Endothelial cell of umbilical vein (primary cell): ENCODE measurements around the gene ALG1L2. TPM values are rescaled to one million over a fixed set of nuclear protein-coding genes. Genes with fewer than 3 reads are reported as not detected.
"Not testable (repeated sequence)": the region's sequence is repeated elsewhere in the genome, so short reads cannot be mapped to it uniquely, and the experiment has no call there.

Source experiments
- BruUV-seq: library from RNA; stranded (reverse); fragments of 400-500 nt; replicated peaks from 2 replicates; lab custom pipeline; 2021; lab: Mats Ljungman, UMichigan
- CTCF ChIA-PET: fragments of 300-600, 350-600 bp; sonication (Branson Sonifier 250); formaldehyde crosslinking; loops from one replicate; lab custom pipeline; 2021; ENCODE audit warnings: antibody characterized with exemption, inconsistent platforms; lab: Charles Lee
- POLR2A ChIA-PET: fragments of 300-600, 350-600 bp; sonication (Branson Sonifier 250); formaldehyde crosslinking; loops from one replicate; lab custom pipeline; 2021; ENCODE audit warnings: antibody characterized with exemption, inconsistent platforms; lab: Charles Lee
- DNase-seq: peaks from one replicate; pipeline ENCODE4 v3.0.0-alpha.2; 2011; ENCODE audit warnings: low read depth, low spot score
- FAIRE-seq: peaks from 2 replicates; lab custom pipeline; 2011; peaks lifted over from hg19 to GRCh38; lab: Jason Lieb, UNC
- H2AFZ ChIP-seq: 2 replicates; pipeline ENCODE4 v1.6.0; 2012; ENCODE audit warnings: low read depth, low read length, control low read depth, inconsistent platforms
- H3K27ac ChIP-seq: 2 replicates; pipeline ENCODE4 v1.5.1; 2011; ENCODE audit warnings: low read depth, mild to moderate bottlenecking, control low read depth, low read length, moderate library complexity; ENCODE audit not compliant: insufficient read depth
- H3K27me3 ChIP-seq, 2 experiments: 2 replicates each; pipeline versions ENCODE4 v1.6.0 to v1.6.1; 2011; ENCODE audit warnings: low read length in 2 of 2, mixed read lengths in 1 of 2; ENCODE audit not compliant: control insufficient read depth in 2 of 2, insufficient read depth in 2 of 2
- H3K36me3 ChIP-seq, 2 experiments: 2 replicates in 1 of 2; 3 replicates in 1 of 2; pipeline ENCODE4 v1.5.1; 2011; ENCODE audit warnings: low read length in 2 of 2, mild to moderate bottlenecking in 1 of 2, moderate library complexity in 1 of 2; ENCODE audit not compliant: control insufficient read depth in 2 of 2, insufficient read depth in 2 of 2; ENCODE audit errors: extremely low read depth in 1 of 2
- H3K4me1 ChIP-seq: 3 replicates; pipeline ENCODE4 v1.5.1; 2011; ENCODE audit warnings: mild to moderate bottlenecking, low read length; ENCODE audit not compliant: control insufficient read depth, insufficient read depth; ENCODE audit errors: extremely low read depth
- H3K4me2 ChIP-seq: 2 replicates; pipeline ENCODE4 v1.6.1; 2011; ENCODE audit warnings: low read length, control low read depth, mixed read lengths; ENCODE audit not compliant: insufficient read depth
- H3K4me3 ChIP-seq, 3 experiments: fragments of 200-600 bp in 1 of 3; sonication (generic), shearing (Covaris generic) in 1 of 3; replicated peaks in 1 of 3; 2 replicates each; pipeline ENCODE4 v1.5.1; 2011 to 2016; ENCODE audit warnings: control low read depth in 3 of 3, low read length in 3 of 3, mild to moderate bottlenecking in 2 of 3, inconsistent platforms in 1 of 3, low read depth in 1 of 3, moderate library complexity in 1 of 3; ENCODE audit not compliant: insufficient read depth in 1 of 3
- H3K79me2 ChIP-seq: 2 replicates; pipeline ENCODE4 v1.6.0; 2012; ENCODE audit warnings: low read length, inconsistent platforms; ENCODE audit not compliant: control insufficient read depth, insufficient read depth
- H3K9ac ChIP-seq: replicated peaks from 2 replicates; pipeline ENCODE3; 2011; ENCODE audit warnings: low read length, control low read depth; ENCODE audit not compliant: insufficient read depth; ENCODE audit errors: extremely low read depth
- H3K9me1 ChIP-seq: replicated peaks from 3 replicates; pipeline ENCODE4 v1.6.0; 2011; ENCODE audit warnings: mild to moderate bottlenecking, low read length; ENCODE audit not compliant: control insufficient read depth, insufficient read depth; ENCODE audit errors: extremely low read depth
- H3K9me3 ChIP-seq: replicated peaks from 2 replicates; pipeline ENCODE4 v1.5.1; 2012; ENCODE audit warnings: low read length, inconsistent platforms; ENCODE audit not compliant: control insufficient read depth, insufficient read depth
- H4K20me1 ChIP-seq: replicated peaks from 2 replicates; pipeline ENCODE3; 2011; ENCODE audit warnings: mild to moderate bottlenecking, low read length; ENCODE audit not compliant: control insufficient read depth, insufficient read depth; ENCODE audit errors: extremely low read depth
- dilution Hi-C: fragments of 300-500 bp; cut with MboI; formaldehyde crosslinking; loops from one replicate; pipeline ENCODE4 v1.15.0; 2019; ENCODE audit warnings: low sequenced_read_pairs; ENCODE audit not compliant: extremely low pct_ligation_motif_present
- intact Hi-C: fragments of 100-400 bp; cut with micrococcal nuclease; formaldehyde crosslinking; loops from one replicate; pipeline ENCODE4 v1.10.0; 2022
- polyA plus RNA-seq, 4 experiments: library from polyadenylated mRNA; depleted of rRNA in 3 of 4; stranded (reverse) in 3 of 4; unstranded in 1 of 4; fragments of >200 nt; gene quantifications; 2 replicates each; pipeline versions ENCODE4 v1.2.1 to v1.2.3, GENCODE V29; 2011 to 2012; ENCODE audit warnings: missing spikeins in 1 of 4
- total RNA-seq: library from RNA; stranded (reverse); gene quantifications from 2 replicates; pipeline ENCODE4 v1.2.3, GENCODE V29; 2021

Gene ALG1L2
- total and polyA plus RNA-seq, 2 donors (not counting 3 experiments of a cell fraction or from before 2014, with no cell fraction given), result not detected

DNA sequence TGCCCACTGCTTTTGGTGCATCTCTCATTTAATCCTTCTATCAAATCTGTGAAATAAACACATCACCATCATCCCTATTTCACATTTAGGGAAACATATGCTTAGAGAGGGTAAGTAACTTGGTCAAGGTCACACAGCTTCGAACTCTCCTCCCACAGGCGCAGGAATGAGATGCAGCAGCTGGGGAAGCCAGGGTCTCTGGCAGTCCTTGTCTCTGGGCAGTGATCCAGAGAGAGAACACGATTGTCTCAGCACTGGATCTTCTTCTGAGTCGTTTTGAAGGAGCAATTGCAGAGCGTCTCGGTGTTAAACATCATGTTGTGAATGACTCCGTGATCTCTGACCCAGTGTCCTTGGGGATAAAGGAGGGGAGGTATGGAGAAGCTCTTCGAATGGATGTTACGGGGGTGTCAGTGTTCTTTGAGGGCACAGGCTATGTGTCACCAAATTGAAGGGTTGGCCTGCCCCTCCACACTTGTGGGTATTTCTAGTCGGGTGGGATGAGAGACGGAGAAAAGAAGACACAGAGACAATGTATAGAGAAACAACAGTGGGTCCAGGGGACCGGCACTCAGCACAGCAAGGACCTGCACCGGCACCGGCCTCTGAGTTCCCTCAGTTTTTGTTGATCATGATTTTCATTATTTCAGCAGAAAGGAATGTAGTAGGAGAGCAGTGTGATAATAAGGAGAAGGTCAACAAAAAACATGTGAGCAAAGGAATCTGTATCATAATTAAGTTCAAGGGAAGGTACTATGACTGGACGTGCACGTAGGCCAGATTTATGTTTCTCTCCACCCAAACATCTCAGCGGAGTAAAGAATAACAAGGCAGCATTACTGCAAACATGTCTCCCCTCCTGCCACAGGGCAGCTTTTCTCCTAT lies 41.5 kb downstream of the ALG1L2 start:
- FAIRE-seq, H3K4me3 ChIP-seq, H3K27ac ChIP-seq, H3K4me2 ChIP-seq, H3K79me2 ChIP-seq, H3K9me3 ChIP-seq, H3K9me1 ChIP-seq, POLR2A ChIA-PET, H4K20me1 ChIP-seq, H3K27me3 ChIP-seq, H3K9ac ChIP-seq, intact Hi-C loops, H2AFZ ChIP-seq, dilution Hi-C loops, BruUV-seq, H3K4me1 ChIP-seq, DNase-seq, CTCF ChIA-PET, H3K36me3 ChIP-seq: not testable (repeated sequence)

DNA sequence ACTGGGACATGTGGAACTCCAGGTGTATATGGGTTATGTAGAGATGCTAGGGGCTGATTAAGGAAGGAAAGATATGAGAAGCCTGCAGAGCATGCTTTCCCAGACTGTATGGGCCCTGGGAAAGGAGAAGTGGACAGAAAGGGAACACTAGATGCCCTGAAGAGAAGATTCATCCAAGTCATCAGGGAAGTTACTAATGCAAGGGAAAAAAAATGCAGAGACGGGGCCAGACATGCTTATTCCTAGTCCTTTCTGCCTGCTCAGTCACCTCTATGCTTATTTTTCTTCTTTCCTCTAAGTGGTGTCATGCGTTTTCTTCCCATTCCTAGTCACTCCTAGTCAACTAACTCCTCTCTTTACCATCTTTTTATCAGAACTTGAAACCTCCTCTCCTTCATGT lies 43.8 kb downstream of the ALG1L2 start:
- H3K27ac ChIP-seq, intact Hi-C loops, H3K36me3 ChIP-seq: not testable (repeated sequence)

DNA sequence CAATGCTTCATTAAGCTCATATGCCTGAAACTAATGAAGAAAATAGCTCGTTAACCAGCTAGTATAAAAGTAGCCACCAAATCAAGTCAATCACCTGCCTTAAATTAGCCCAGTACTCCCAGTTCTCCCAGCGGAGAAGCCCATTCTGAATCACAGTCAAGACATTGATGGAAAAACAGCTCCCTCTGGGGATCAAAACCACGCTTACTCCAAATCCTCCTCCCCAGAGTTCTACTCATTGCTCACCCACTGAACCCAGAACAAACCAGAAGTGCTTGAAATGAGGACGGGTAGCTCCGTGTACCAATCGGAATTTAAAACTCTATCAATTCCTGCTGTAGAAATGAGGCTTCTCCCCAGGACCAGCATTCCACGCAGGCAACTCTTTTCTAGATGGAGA lies 54.7 kb downstream of the ALG1L2 start:
- H3K27me3 ChIP-seq, H3K79me2 ChIP-seq, H2AFZ ChIP-seq, H4K20me1 ChIP-seq, dilution Hi-C loops, H3K4me1 ChIP-seq, H3K9me1 ChIP-seq, BruUV-seq, H3K4me3 ChIP-seq, POLR2A ChIA-PET, DNase-seq, H3K9me3 ChIP-seq, H3K36me3 ChIP-seq, H3K27ac ChIP-seq, intact Hi-C loops, H3K9ac ChIP-seq, FAIRE-seq, H3K4me2 ChIP-seq: not testable (repeated sequence)
- CTCF ChIA-PET, result interaction anchor here (1.2 kb wide), 1 partner anchor 195 kb away, joined by 3 read pairs; no protein-coding TSS in a partner anchor

More for the DNA sequence above, 43.8 kb downstream of the ALG1L2 start:
- H3K4me2 ChIP-seq, H3K9me1 ChIP-seq, DNase-seq, H3K4me1 ChIP-seq, H3K9ac ChIP-seq, H3K4me3 ChIP-seq, BruUV-seq, H3K79me2 ChIP-seq, FAIRE-seq, H2AFZ ChIP-seq, H3K27me3 ChIP-seq, H3K9me3 ChIP-seq, dilution Hi-C loops, H4K20me1 ChIP-seq, CTCF ChIA-PET, POLR2A ChIA-PET: not testable (repeated sequence)

DNA sequence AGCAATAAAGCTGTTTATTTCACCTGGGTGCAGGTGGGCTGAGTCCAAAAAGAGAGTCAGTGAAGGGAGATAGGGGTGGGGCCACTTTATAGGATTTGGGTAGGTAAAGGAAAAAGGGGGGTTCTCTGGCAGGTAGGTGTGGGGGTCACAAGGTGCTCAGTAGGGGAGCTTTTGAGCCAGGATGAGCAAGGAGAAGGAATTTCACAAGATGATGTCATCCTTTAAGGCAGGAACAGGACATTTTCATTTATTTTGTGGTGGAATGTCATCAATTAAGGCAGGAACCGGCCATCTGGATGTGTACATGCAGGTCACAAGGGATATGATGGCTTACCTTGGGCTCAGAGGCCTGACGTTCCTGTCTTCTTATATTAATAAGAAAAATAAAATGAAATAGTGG lies 56.1 kb downstream of the ALG1L2 start:
- H3K4me1 ChIP-seq, H3K79me2 ChIP-seq, BruUV-seq, H3K36me3 ChIP-seq, CTCF ChIA-PET, H3K27ac ChIP-seq, H3K4me2 ChIP-seq, H4K20me1 ChIP-seq, H3K9me3 ChIP-seq, intact Hi-C loops, H3K9me1 ChIP-seq, DNase-seq, H3K4me3 ChIP-seq, H3K27me3 ChIP-seq, POLR2A ChIA-PET, FAIRE-seq, H2AFZ ChIP-seq, H3K9ac ChIP-seq, dilution Hi-C loops: not testable (repeated sequence)
